NOMO-1 (cell line): Measurements from ENCODE around the gene OR2V2.
"Not testable (repeated sequence)": the region's sequence is repeated elsewhere in the genome, so short reads cannot be mapped to it uniquely, and the experiment has no call there.

ENCODE experiments used
- DNase-seq, 2 experiments: peaks; one replicate each; lab custom pipeline; 2025; ENCODE audit not compliant: unreplicated experiment in 2 of 2; lab: John Stamatoyannopoulos, UW

The OR2V2 gene

DNA sequence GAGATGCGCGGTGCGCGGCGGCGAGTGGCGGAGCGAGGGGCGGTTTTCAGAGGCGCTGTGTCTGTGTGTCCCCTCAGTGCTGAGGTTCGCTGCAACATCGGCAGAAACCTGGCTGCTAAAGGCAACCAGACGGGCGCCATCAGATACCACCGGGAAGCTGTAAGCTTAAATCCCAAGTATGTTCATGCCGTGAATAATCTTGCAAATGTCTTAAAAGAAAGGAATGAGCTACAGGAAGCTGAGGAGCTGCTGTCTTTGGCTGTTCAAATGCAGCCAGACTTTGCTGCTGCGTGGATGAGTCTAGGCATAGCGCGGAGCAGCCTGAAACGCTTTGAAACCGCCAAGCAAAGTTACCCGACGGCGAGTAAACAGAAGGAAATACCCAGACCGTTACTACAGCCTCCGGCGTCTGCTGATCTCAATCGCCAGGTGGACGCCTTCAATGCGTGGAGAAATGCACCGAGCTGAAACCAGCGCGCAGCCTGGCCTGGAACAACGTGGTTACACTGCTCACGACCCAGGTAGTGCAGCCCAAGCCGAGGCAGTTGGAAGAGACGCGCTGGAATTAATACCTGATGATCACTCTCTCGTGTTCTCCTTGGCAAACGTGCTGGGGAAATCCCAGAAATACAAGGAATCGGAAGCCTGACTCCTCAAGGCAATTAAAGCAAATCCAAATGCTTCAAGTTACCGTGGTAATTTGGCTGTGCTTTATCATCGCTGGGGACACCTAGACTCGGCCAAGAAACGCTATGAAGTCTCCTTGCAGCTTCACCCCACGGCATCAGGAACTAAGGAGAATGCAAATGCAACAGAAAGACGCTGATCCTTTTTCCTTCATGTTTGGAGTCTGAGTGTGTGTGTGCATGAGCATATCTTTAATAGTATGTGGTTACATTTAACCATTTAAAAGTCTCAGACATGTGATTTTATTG is 32.3 kb upstream of the OR2V2 start:
- DNase-seq: no peak

DNA sequence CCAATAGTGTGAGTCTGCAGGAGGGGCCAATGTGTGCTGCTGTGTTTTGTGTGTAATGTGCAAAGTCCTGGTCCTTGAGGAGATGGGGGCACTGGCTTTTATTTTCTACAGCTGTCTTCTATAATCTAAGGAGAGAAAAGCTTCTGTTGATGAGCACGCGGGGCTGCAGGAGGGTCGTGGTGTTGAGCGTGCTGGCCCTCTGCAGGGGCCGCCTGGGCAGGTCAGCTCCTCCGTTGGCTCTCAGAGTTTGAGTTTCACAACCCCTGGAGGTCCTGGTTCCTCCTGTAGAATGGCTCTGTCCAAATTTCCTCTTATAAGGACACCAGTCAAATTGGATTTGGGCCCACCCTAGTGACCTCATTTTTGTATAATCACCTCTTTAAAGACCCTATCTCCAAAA is 29.0 kb upstream of the OR2V2 start:
- DNase-seq: no peak

DNA sequence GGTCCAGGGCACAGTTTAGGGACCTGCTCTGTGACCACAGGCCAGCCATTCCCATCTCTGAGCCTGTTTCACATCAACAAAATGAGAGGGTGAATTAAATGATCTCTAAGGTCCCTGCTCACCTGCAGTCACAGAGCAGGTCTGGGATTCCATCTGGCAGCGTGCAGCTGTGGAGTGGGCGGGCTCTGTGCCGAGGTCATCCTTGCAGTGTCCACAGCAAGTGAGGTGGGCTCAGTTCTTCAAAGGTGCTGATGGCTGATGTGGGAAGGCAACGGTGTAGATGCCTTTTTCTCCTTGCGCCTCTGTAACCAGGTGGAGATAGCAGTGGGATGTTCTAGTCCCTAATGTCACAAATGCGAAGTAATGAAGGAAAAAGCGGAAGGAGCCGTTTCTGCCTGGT is 28.3 kb upstream of the OR2V2 start:
- DNase-seq: no peak

DNA sequence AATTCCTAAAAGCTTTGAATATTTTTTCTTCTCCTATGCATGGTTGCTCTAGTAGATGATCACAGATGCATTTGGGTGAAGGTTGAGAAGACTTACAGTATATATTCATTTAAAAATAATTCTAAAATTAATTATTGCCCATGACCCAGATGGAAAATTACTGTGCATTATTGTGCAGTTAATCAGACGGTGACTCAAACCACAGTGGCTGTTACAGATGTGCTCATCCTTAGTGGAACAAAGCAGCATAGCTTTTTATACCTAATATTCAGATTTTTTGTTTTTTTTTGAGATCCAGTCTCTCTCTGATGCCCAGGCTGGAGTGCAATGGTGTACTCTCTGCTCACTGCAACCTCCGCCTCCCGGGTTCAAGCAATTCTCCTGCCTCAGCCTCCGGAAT is 27.1 kb upstream of the OR2V2 start:
- DNase-seq: no peak

DNA sequence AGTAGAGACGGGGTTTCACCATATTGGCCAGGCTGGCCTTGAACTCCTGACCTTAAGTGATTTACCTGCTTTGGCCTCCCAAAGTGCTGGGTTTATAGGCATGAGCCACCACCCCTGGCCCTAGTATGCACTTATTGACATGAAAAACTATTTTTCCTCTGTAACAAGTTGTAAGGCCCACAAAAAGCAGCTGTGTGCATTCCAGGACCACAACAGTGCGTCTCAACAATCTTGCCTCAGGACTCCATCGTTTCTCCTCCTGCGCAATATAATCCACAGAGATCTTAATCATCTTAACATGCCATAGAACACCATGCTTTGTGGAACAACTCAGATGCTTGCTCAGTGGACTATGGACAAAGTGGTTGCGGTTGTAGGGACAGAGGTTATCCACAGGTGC is 26.6 kb upstream of the OR2V2 start:
- DNase-seq: no peak

DNA sequence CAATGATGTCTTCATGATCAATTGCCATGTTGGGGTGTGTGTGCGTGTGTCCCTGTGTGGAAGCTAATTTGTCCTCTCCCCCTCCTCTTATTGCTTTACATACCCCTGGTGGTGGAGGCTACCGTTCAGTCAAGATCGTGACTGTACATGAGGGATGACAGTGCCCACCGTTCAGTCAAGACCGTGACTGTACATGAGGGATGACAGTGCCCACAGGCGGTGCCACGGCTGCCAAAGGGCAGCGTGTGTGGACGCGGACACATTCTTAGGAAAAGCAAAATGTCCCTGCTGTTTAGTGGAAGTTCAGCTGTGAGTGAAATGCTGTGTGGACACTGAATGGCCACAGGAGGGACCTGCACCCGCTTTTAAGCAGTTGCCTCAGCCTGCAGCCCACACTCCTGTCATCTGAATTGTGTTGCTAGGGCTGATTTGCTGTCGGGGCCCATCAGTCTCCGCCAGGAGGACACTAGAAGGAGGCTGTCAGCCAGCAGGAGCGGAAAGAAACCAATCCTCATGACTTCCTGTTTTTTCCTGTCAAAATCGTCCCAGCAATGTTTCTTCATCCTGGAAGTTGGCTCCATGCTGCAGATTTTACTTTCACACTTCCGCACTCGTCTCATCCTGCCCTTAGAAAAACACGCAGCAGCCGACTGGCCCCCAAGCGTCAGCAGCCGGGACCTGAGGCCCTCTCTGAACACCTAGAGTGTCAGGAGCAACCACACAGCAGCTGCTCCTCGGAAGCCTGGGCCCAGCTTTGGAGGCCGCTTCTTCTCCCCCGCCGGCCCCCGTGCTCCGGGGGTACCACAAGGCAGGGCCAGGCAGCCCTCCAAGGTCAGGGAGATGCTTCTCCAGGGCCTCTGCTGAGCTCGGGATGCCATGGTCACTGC is 25.5 kb upstream of the OR2V2 start:
- DNase-seq: peak; percentile 18 to 46

DNA sequence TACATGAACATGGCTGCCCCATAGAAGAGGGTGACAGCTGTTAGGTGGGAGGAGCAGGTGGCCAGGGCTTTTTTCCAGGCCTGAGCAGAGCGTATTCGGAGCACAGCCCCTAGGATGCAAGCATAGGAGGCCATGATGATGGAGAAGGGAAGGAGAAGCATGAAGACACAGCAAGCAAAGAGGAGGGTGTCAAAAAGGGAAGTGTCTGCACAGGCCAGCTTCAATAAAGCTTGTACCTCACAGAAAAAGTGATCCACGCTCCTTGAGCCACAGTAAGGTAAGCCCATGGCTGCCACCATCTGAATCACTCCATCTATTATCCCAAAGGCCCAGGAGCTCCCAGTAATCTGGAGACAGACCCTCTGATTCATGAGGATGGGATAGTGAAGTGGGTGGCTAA is 22.9 kb upstream of the OR2V2 start:
- no peak for DNase-seq

DNA sequence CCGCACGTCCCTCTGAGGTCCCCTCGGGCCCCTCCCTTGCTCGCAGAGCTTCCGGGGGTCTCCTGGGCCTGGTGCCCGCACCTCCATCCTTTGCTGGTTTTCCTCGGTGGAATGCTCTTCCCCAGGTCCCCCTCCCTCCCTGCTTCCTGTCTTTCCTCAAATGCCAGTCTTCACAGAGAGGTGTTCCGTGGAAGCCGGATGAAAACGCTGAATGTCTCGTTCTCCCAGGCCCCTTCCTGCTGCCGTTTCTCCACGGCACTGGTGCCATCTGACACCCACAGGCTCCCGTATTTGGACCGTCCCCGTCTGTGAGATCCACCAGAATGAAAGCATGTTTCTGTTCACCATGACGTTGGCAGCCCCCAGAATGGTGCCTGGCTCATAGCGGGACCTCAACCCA is 20.5 kb upstream of the OR2V2 start:
- DNase-seq: no peak

DNA sequence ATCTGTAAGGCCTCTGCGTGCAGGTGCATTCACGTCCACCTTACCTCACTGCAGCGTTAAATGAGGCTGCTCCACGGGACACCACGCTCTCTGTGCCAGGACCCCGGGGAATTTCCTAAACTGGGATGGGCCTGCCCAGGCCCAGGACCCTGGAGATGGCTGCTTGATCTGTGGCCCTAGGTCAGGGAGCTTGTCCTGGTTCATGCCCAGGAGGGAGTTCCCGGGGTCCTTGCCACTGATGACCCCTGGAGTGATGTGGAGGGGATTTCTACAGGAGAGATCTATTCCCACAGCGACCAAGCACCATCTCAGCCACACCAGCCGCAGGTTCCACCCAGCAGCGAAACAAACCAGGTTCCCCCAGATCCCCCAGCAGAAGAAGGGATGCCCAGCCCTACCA is 19.9 kb upstream of the OR2V2 start:
- no peak for DNase-seq

DNA sequence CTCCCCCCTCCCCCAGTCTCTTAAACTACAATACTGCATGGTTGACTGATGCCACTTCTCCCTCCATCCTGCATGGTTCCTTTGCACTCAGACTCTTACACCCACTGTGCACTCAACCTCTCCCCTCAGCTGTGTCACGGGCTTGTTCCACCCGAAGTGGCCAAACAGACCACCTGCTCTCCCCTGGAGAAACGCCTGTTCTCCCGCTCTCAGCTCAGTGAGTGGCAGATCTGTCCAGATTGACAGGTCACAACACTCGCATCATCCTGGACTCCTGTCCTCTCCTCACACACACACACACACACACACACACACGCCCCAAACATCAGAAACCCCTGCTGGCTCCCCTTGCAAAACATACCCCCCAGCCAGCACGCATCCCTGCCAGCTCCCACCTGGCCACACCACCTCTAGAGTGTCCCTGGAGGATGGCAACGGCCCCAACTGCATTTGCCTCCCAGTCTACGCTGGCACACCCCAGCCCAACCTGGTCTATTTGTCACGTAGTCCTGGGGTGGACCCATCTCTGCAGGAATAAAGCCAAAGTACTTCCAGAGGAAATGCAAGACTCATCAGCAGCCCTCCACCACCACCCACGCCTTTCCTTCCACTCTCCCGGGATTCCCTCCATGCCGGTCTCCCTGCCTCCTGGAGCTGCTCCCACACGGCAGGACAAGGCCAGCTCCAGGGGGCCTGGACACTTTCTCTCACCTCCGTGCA is 19.3 kb upstream of the OR2V2 start:
- no peak for DNase-seq

DNA sequence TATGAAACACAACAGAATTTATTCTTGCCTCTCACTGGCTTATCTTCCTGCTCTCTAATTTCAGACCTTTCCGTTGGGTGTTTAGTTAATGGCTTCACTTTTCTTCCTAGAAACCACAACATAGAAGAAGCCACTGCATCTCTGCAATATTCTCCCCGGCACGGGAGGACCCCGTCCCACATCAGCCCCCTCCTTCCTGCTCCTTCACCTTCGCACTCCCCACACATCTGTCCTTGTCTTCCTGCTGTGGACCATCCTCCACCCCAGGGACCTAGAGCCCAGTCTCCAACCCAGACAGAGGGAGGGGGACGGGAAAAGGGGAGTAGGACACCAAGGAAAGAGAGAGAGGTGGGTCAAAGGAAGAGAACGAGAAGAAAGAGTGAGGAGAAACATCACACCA is 17.8 kb upstream of the OR2V2 start:
- DNase-seq: no peak

DNA sequence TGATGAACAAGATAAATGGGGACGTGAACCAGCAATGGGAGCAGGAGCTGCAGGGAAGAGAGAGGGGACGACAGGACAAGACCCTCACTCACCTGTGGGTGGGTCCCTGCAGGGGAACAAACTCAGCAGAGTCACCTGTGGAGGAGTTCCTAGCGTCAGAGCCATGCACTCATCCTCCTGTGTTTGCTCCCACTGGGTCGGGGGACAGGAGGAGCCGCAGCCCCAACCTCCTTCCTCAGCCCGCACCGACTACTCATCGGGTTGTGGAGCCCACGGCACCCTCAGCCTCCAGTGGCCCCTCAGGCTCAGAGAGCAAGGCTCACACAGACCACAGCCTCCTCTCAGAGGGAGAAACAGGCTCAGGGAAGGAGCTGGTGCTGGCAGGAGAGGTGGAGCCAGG is 17.3 kb upstream of the OR2V2 start:
- not testable (repeated sequence) for DNase-seq

DNA sequence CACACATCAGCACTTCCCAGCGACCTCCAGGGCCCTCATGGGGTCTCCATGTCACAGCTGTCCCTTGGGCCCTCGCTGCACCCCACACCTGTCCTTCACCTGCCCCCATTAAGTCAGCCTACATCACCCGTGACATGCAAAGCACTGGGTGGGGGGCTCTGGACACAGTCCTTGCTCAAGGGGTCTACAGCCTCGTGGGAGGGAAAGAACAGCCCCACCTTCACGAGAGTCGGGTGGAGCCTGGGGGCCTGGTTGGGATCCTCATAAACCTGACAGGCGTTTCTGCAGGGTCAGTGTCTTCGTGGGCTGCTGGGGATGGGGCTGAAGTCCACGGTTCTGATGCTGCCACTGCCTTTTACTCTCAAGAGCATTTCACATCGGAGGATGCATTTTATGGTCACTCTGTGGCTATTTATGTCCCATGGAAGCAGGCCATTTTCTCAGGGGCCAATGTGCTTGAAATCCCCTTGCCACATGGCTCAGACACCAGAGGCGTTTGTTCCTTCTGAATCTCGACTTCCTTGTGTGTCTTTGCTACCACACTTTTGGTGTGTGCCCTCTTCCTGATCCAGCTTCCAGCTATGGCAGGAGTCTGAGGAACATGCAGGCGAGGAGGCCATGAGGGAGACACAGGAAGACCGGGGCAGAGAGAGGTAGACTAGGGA is 16.4 kb upstream of the OR2V2 start, which contains the start of gene OR2V1:
Gene OR2V1 (minus strand): TSS at position 338 of the 665 bp plus-strand sequence. CDS start 5,865 bp downstream, outside the sequence.
- no peak for DNase-seq

DNA sequence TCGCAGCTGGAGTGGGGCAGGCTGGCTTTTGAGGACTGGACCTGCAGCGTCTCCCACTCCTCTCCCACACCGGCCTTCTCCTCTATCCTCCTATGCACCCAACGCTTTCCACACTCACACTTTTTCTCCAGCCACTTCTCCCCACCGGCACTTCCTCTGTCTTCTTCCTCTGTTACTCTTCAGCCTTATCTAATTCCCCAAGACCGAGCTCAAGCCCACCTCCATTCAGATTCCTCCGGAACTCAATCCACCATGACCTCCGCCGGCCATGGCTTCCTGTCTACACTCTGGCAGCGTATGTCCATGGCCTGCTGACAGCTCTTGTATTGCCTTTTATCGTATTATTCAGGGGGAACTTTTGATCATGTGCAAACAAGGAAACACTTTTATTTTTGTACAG is 15.9 kb upstream of the OR2V2 start:
- DNase-seq: no peak

DNA sequence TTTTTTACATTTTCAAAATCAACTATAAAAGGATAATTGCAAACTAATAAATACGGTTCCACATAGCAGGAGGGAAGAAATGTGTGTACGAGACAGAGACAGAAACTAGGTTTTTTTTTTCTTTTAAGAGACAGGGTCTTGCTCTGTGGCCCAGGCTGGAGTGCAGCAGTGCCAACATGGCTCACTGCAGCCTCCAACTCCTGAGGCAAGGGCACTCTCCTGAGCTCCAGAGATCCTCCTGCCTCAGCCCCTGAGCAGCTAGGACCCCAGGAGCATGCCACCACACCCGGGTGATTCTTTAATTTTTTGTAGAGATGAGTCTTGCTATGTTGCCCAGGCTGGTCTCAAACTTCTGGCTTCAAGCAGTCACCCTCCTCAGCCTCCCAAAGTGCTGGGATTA is 14.3 kb upstream of the OR2V2 start:
- no peak for DNase-seq

DNA sequence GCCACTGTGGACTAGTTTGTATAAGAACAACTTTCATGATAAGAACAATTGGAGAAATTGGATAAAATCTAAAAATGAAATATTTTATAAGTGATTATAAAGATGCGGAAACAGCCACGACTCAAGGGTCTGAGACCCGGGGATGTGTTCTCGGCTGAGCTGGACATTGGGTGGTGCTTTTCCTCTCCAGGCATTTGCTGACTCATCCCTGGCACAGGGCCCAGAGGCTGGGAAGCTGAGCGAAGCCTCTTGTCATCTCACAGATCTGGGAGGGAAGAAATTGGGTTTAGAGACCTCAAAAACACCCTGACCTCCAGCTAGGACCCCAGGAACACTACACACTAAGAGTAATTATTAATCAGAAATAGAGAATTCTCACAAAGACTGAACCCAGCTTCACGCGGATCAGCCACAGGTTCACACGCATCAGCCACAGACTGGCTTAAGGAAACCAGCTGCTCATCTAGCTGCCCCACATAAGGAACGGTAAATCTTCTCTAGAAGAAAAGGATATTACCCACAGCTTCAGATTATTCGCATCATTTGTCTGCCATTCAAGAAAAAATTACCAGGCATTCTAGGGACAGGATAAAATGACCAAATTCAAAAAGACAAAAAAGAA is 13.7 kb upstream of the OR2V2 start:
- no peak for DNase-seq

DNA sequence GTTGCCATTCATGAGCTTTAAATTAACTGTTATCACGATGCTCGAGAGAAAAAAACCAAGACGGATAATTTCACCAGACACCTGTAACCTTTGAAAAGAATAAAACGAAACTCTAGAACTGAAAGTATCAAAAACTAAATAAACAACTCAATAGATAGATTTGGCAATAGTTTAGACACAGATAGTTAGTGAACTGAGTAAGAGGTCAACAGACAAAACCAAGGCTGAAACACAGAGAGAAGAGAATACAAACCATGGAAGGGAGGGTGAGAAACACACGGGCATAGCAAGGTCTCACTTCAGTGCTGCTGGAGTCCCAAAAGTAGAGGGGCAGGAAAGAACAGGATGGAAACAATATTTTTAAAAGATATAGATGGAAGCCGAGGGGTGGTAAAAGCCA is 13.1 kb upstream of the OR2V2 start:
- DNase-seq: no peak

DNA sequence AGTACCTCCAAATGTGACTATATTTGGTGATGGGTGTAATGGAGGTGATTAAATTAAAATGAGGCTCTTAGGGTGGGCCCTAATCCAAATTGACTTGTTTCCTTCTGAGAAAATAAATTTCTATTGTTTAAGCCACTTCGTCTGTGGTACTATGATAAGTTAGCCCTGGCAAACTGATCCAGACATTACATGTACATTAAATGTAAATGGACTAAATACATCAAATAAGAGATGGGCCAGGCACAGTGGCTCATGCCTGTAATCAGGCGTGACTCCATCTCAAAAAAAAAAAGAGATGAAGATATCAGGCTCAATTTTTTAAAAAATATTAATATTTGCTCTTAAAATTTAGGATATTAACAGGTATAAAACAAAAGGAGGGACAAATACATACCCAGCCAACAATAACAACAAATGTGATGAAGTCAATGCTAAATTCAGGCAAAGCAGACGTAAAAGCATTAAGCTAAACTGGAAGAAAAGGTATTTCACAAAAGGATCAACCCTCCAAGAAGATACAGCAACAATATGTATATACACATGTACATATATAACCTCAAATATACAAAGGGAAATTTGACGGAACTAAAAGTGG is 10.9 kb upstream of the OR2V2 start:
- no peak for DNase-seq

DNA sequence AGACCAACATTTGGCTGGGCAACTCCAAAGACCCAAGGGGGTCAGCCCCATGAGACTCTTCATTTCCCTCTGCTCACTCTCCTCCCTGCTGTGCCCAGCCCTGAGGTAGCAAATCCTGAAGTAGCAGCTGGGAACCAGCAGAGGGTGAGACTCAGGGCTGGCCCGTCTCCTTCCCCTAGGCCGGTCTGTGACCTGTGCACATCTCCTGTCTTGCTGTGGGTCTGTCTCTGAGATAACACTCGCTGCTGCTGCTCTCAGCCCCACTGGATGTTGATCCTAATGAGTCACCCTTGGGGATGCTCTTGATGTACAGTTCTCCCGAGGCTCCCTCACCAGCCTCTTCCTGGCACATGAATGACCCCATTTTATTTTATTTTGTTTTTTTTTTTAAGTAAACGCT is 9.1 kb upstream of the OR2V2 start:
- no peak for DNase-seq

DNA sequence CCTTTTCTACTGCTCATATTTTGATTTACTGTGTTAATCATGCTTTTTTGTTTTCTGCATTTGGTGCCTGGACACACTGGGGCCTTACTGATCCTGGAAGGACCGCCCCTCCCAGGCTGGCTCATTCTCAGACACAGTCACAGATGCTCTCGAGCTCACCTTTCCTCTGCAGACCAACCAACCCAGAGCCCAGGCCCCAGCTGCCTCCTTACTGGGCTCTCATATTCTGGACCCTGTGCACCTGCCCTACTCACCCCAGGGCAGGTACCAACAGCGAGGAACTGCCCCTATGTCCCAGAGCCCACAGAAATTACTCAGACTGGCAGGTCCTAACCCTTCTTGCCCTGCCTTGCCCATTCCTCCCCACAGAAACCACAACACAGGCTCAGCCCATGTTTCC is 6.6 kb upstream of the OR2V2 start:
- no peak for DNase-seq
